ENCODE measurements around the gene CLTA. TPM values are rescaled to one million over a fixed set of nuclear protein-coding genes. Genes with fewer than 3 reads are reported as not detected.

Gene CLTA
- total RNA-seq, 1 experiment from 2014 or later: 760 TPM

DNA sequence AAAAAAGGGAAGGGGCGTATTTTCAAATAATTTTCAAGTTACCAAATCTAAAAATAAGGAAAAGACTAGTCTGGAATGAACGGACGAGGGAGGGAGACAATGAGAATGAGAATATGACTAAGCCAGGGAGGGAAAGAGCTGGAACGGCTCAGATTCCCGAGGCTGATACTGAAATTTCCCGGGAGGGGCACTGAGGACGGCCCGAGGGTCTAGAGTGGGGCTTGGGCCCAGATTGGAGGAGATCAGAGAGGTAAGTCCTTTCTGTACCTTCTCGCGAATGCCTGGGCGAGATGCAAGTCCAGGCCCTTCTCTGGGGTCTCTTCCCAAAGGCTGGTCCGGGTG is 24.9 kb upstream of the CLTA start:
- H3K9me3 ChIP-seq (ENCODE audit: control insufficient read depth, insufficient read depth, low read depth, low read length): no peaks in the 10 kb centered on the region
- ChIA-PET CTCF (interaction anchor here (1.2 to 4.8 kb wide), 8 partner anchors 17 to 163 kb away, joined by 4 to 37 read pairs (median 10); partner anchors contain the start of gene CLTA), POLR2A (interaction anchor here (0.6 kb wide), 1 partner anchor 231 kb away, joined by 3 read pairs; no protein-coding TSS in a partner anchor)
- no peaks in the 10 kb centered on the region for H3K27me3 ChIP-seq (ENCODE audit: control insufficient read depth, insufficient read depth, low read length)
- no TSS peak for BruUV-seq (replicated peaks)
- in situ Hi-C loops (cut with HindIII; ENCODE audit: low pct_unique_long_range_greater_than_20kb, low sequenced_read_pairs): no loop called here
- DNase-seq (ENCODE audit: low read depth, low spot score): no peak
- no peaks in the 10 kb centered on the region for H3K36me3 ChIP-seq (ENCODE audit: control insufficient read depth, insufficient read depth, low read length)
- peak overlapping the region in 1 of 2 experiments; percentile 55; a peak in 3 of 4 replicates for H3K4me3 ChIP-seq (ENCODE audit: low read depth in 2 of 2, low read length in 2 of 2)
- peaks cover 11% of the 10 kb centered on the region; the same call in 1 of the 2 replicates for H3K4me1 ChIP-seq (ENCODE audit: control insufficient read depth, insufficient read depth, low read length)
- H3K27ac ChIP-seq (ENCODE audit: low read length): no peak overlapping the region
- TF ChIP-seq TCF7L2 (IDR thresholded peaks at IDR 0.05; ENCODE audit: low read depth, low read length) (no peak), SIN3A (IDR thresholded peaks at IDR 0.05; ENCODE audit: borderline replicate concordance, insufficient read depth, low read depth, low read length) (no peak), POLR2AphosphoS5 (IDR thresholded peaks at IDR 0.05; ENCODE audit: low read depth, low read length) (no peak)
- TF ChIP-seq, protein P1, sequence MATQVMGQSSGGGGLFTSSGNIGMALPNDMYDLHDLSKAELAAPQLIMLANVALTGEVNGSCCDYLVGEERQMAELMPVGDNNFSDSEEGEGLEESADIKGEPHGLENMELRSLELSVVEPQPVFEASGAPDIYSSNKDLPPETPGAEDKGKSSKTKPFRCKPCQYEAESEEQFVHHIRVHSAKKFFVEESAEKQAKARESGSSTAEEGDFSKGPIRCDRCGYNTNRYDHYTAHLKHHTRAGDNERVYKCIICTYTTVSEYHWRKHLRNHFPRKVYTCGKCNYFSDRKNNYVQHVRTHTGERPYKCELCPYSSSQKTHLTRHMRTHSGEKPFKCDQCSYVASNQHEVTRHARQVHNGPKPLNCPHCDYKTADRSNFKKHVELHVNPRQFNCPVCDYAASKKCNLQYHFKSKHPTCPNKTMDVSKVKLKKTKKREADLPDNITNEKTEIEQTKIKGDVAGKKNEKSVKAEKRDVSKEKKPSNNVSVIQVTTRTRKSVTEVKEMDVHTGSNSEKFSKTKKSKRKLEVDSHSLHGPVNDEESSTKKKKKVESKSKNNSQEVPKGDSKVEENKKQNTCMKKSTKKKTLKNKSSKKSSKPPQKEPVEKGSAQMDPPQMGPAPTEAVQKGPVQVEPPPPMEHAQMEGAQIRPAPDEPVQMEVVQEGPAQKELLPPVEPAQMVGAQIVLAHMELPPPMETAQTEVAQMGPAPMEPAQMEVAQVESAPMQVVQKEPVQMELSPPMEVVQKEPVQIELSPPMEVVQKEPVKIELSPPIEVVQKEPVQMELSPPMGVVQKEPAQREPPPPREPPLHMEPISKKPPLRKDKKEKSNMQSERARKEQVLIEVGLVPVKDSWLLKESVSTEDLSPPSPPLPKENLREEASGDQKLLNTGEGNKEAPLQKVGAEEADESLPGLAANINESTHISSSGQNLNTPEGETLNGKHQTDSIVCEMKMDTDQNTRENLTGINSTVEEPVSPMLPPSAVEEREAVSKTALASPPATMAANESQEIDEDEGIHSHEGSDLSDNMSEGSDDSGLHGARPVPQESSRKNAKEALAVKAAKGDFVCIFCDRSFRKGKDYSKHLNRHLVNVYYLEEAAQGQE (IDR thresholded peaks at IDR 0.05; ENCODE audit: insufficient read depth in 1 of 2, low read depth in 2 of 2, low read length in 1 of 2): no peak
- TF ChIP-seq, protein P2, sequence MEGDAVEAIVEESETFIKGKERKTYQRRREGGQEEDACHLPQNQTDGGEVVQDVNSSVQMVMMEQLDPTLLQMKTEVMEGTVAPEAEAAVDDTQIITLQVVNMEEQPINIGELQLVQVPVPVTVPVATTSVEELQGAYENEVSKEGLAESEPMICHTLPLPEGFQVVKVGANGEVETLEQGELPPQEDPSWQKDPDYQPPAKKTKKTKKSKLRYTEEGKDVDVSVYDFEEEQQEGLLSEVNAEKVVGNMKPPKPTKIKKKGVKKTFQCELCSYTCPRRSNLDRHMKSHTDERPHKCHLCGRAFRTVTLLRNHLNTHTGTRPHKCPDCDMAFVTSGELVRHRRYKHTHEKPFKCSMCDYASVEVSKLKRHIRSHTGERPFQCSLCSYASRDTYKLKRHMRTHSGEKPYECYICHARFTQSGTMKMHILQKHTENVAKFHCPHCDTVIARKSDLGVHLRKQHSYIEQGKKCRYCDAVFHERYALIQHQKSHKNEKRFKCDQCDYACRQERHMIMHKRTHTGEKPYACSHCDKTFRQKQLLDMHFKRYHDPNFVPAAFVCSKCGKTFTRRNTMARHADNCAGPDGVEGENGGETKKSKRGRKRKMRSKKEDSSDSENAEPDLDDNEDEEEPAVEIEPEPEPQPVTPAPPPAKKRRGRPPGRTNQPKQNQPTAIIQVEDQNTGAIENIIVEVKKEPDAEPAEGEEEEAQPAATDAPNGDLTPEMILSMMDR (IDR thresholded peaks at IDR 0.05): no peak
- peak; percentile 19; the same call in 1 of the 2 replicates for ATAC-seq
- intact Hi-C loops (cut with micrococcal nuclease; ENCODE audit: unreplicated experiment): loop anchor here (1.0 kb wide), 1 partner anchor 62 kb away; no protein-coding TSS in a partner anchor

DNA sequence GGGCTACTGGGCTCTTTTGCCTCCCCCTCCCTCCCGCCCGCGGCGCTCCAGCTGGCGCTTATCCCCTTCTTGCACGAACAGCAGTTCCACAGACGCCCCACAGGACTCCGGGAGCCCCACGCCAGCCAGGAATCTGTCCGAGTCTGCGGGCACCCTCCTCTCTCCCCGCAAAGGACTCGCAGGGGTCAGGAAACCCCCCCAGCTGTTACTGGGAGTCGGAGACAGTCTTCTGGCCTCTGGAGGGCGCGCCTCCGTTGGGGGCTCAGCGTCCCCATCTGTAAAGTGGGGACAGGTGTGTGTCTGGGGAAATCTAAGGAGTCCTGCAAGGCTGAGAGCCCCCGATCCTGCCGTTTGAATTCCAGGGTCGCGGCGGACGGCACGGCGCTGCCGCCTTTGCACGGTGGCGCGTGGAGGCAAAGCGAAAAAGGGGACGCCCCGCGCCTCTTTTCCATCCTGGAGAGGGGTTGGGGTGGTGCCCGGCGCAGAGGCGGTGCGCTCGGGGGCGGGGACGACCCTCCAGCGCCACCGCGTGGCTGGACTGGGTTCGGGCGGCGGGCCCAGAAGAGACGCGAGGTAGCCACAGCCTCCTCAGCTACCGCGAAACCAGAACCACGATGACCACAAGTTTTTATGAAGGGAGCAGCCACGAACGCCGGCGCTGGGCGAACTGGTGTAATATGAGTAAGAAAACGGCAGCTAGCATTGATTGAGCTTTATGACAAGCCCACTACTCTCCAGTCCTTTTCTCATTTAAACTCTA is 24.4 kb upstream of the CLTA start:
- ChIA-PET POLR2A (interaction anchor here (0.6 kb wide), 3 partner anchors 24 to 231 kb away, joined by 3 to 6 read pairs (median 3); no protein-coding TSS in a partner anchor), CTCF (interaction anchor here (0.6 to 4.8 kb wide), 13 partner anchors 18 to 603 kb away, joined by 3 to 37 read pairs (median 5); partner anchors contain the start of genes CLTA and GLIPR2)
- TF ChIP-seq POLR2AphosphoS5 (IDR thresholded peaks at IDR 0.05; ENCODE audit: low read depth, low read length) (no peak), SIN3A (IDR thresholded peaks at IDR 0.05; ENCODE audit: borderline replicate concordance, insufficient read depth, low read depth, low read length) (peak; percentile 60; the same call in 1 of the 2 replicates)
- peak; percentile 97 for ATAC-seq
- DNase-seq (ENCODE audit: low read depth, low spot score): peak; percentile 56
- H3K4me3 ChIP-seq (ENCODE audit: low read depth in 2 of 2, low read length in 2 of 2): peak overlapping the region; percentile 44 to 55
- no peak overlapping the region for H3K27ac ChIP-seq (ENCODE audit: low read length)
- H3K4me1 ChIP-seq (ENCODE audit: control insufficient read depth, insufficient read depth, low read length): peaks cover 11% of the 10 kb centered on the region; the same call in 1 of the 2 replicates
- intact Hi-C loops (cut with micrococcal nuclease; ENCODE audit: unreplicated experiment): loop anchor here (1.0 kb wide), 1 partner anchor 63 kb away; no protein-coding TSS in a partner anchor
- no TSS peak for BruUV-seq (replicated peaks)
- H3K27me3 ChIP-seq (ENCODE audit: control insufficient read depth, insufficient read depth, low read length): no peaks in the 10 kb centered on the region
- no peaks in the 10 kb centered on the region for H3K9me3 ChIP-seq (ENCODE audit: control insufficient read depth, insufficient read depth, low read depth, low read length)
- in situ Hi-C loops (cut with HindIII; ENCODE audit: low pct_unique_long_range_greater_than_20kb, low sequenced_read_pairs): no loop called here
- no peaks in the 10 kb centered on the region for H3K36me3 ChIP-seq (ENCODE audit: control insufficient read depth, insufficient read depth, low read length)
